Activated naive CD4-positive, alpha-beta T cell treated with Interleukin-2 at 50 U/mL for 16 hours (primary cell): ENCODE data around the gene RPL3.
A peak's percentile ranks its signal among the peaks of the same experiment; 100 is the strongest.
"Not testable (repeated sequence)": the region's sequence is repeated elsewhere in the genome, so short reads cannot be mapped to it uniquely, and the experiment has no call there.

Experiments
- DNase-seq: peaks from one replicate; pipeline ENCODE4 v3.0.0-alpha.2; 2020

Gene RPL3

GRCh38 chr22:39350757-39351688 is 31.6 kb upstream of the RPL3 start:
- no peak for DNase-seq

GRCh38 chr22:39349967-39350726 is 30.7 kb upstream of the RPL3 start, which contains the start of gene SYNGR1:
Gene SYNGR1 (plus strand): TSS chr22:39349991. CDS start chr22:39350011, 20 bp downstream.
- no peak for DNase-seq

- DNase-seq = no peak
Observed at GRCh38 chr22:39349506-39349966, 30.1 kb upstream of the RPL3 start.

- no peak for DNase-seq
Observed at GRCh38 chr22:39348909-39349505, 29.6 kb upstream of the RPL3 start.

GRCh38 chr22:39345231-39345630 is 25.8 kb upstream of the RPL3 start:
- DNase-seq = no peak

- no peak for DNase-seq
Observed at GRCh38 chr22:39344046-39344390, 24.6 kb upstream of the RPL3 start.

GRCh38 chr22:39343259-39344045 is 24.0 kb upstream of the RPL3 start:
- peak; percentile 52 for DNase-seq

- no peak for DNase-seq
Observed at GRCh38 chr22:39341179-39341578, 21.8 kb upstream of the RPL3 start.

GRCh38 chr22:39339775-39340174 is 20.4 kb upstream of the RPL3 start:
- not testable (repeated sequence) for DNase-seq

GRCh38 chr22:39336411-39336810 is 17.0 kb upstream of the RPL3 start:
- no peak for DNase-seq

GRCh38 chr22:39332441-39333064 is 13.1 kb upstream of the RPL3 start:
- DNase-seq = no peak

- DNase-seq = not testable (repeated sequence)
Observed at GRCh38 chr22:39330553-39330952, 11.1 kb upstream of the RPL3 start.

GRCh38 chr22:39327995-39328754 is 8.8 kb upstream of the RPL3 start:
- no peak for DNase-seq

- no peak for DNase-seq
Observed at GRCh38 chr22:39325392-39325932, 6.0 kb upstream of the RPL3 start.

- not testable (repeated sequence) for DNase-seq
Observed at GRCh38 chr22:39320616-39321029, 1.2 kb upstream of the RPL3 start.

- no peak for DNase-seq
Observed at GRCh38 chr22:39318507-39319283, 728 bp downstream of the RPL3 start.

GRCh38 chr22:39317775-39318506 is 1.5 kb downstream of the RPL3 start:
- DNase-seq = no peak

GRCh38 chr22:39317084-39317774 is 2.2 kb downstream of the RPL3 start:
- DNase-seq = peak; percentile 38
